HepG2 (cell line): ENCODE measurements around the gene VTN. TPM values are rescaled to one million over a fixed set of nuclear protein-coding genes. Genes with fewer than 3 reads are reported as not detected.

Source experiments
- ATF7 ChIP-seq, 2 experiments: fragments of 450-650 bp in 1 of 2; sonication (generic) in 1 of 2; formaldehyde crosslinking in 1 of 2; IDR thresholded peaks; 2 replicates each; pipeline versions ENCODE4 v1.4.0 to v1.6.1; 2016 to 2020; ENCODE audit warnings: antibody characterized with exemption in 1 of 2, mild to moderate bottlenecking in 1 of 2, missing genetic modification reagents in 1 of 2
- CREB3 ChIP-seq: sonication (generic); formaldehyde crosslinking; IDR thresholded peaks from 2 replicates; pipeline ENCODE4 v1.5.0; 2020; ENCODE audit warnings: missing genetic modification reagents
- FOXP4 ChIP-seq: sonication (generic); formaldehyde crosslinking; IDR thresholded peaks from 2 replicates; pipeline ENCODE4 v1.4.0; 2020; ENCODE audit warnings: missing genetic modification reagents
- HNF1A ChIP-seq, 2 experiments: sonication (generic) in 1 of 2; formaldehyde crosslinking in 1 of 2; IDR thresholded peaks; 2 replicates each; pipeline versions ENCODE4 v1.4.0 to v1.6.1; 2016 to 2020; ENCODE audit warnings: borderline replicate concordance in 1 of 2, low read depth in 1 of 2, mild to moderate bottlenecking in 1 of 2, missing genetic modification reagents in 1 of 2
- IRF9 ChIP-seq: sonication (generic); formaldehyde crosslinking; IDR thresholded peaks from 2 replicates; pipeline ENCODE4 v1.8.0; 2022; ENCODE audit warnings: missing genetic modification reagents, mild to moderate bottlenecking, borderline replicate concordance
- JUND ChIP-seq: sonication (generic); formaldehyde crosslinking; IDR thresholded peaks from 2 replicates; pipeline ENCODE4 v1.8.0; 2022; ENCODE audit warnings: mild to moderate bottlenecking, missing genetic modification reagents
- PRMT3 ChIP-seq: sonication (generic); formaldehyde crosslinking; IDR thresholded peaks from 2 replicates; pipeline ENCODE4 v1.8.1; 2022; ENCODE audit warnings: low read depth, mild to moderate bottlenecking, moderate library complexity, missing genetic modification reagents, borderline replicate concordance
- REST ChIP-seq, 2 experiments: IDR thresholded peaks; 2 replicates each; pipeline ENCODE4 v1.6.1; 2011 to 2012; ENCODE audit warnings: low read length in 2 of 2, borderline replicate concordance in 1 of 2, low read depth in 1 of 2, mild to moderate bottlenecking in 1 of 2, moderate library complexity in 1 of 2
- TGIF2 ChIP-seq: IDR thresholded peaks from 2 replicates; pipeline ENCODE4 v1.6.1; 2016; ENCODE audit warnings: control low read depth, missing compliant biosample characterization
- ZNF639 ChIP-seq: conservative IDR thresholded peaks from 2 replicates; pipeline ENCODE4 v1.6.1; 2018; ENCODE audit warnings: missing genetic modification reagents
- ZNF7 ChIP-seq: IDR thresholded peaks from 2 replicates; pipeline ENCODE4 v1.6.1; 2016; ENCODE audit warnings: missing biosample characterization, missing genetic modification reagents
- ZZZ3 ChIP-seq: sonication (generic); formaldehyde crosslinking; IDR thresholded peaks from 2 replicates; pipeline ENCODE4 v1.4.0; 2020; ENCODE audit warnings: missing genetic modification reagents, mild to moderate bottlenecking, borderline replicate concordance
- polyA plus RNA-seq, 8 experiments: library from polyadenylated mRNA; depleted of rRNA in 3 of 8; stranded (reverse) in 7 of 8; unstranded in 1 of 8; fragments of >200 nt; fragmentation: Illumina TruSeq in 4 of 8; extraction: Trizol in 4 of 8; gene quantifications; 2 replicates each; pipeline versions ENCODE4 v1.2.1 to v1.2.3, GENCODE V29; 2011 to 2016; ENCODE audit warnings: low read depth in 4 of 8, missing spikeins in 1 of 8, mixed read lengths in 1 of 8; ENCODE audit not compliant: insufficient read depth in 1 of 8
- total RNA-seq, 5 experiments: library from RNA; depleted of rRNA; stranded (reverse); fragments of >200 nt; fragmentation: Illumina TruSeq; extraction: Trizol; gene quantifications; 2 replicates each; pipeline ENCODE4 v1.2.3, GENCODE V29; 2016; ENCODE audit warnings: low read depth in 1 of 5

Gene VTN
- total and polyA plus RNA-seq, 2 of the 13 experiments (the other 11 are each of a cell fraction or from before 2014, with no cell fraction given), result 108 to 131 TPM

GRCh38 chr17:28335201-28335958 lies 34.7 kb downstream of the VTN start, which contains the start of the genes IFT20 and TNFAIP1 (continued):
- no peak for TF ChIP-seq REST (IDR thresholded peaks at IDR 0.05; ENCODE audit: borderline replicate concordance in 1 of 2, low read depth in 1 of 2, low read length in 2 of 2)
- peak; percentile 92 for TF ChIP-seq JUND
- TF ChIP-seq ZNF7 (CRISPR knock-in tag), result no peak
- peak; percentile 68; the same call in 1 of the 2 replicates for TF ChIP-seq TGIF2 (CRISPR knock-in tag)
- peak; percentile 46; the same call in 1 of the 2 replicates for TF ChIP-seq ZNF639 (CRISPR knock-in tag)
- TF ChIP-seq PRMT3 (CRISPR knock-in tag), result no peak
- TF ChIP-seq ZZZ3 (CRISPR knock-in tag), result no peak; the same call in 1 of the 2 replicates
- 0 out of 2 replicates have a peak, but pooled peaks have one; percentile 17 for TF ChIP-seq HNF1A (IDR thresholded peaks at IDR 0.05; ENCODE audit: low read depth)
- TF ChIP-seq HNF1A (CRISPR knock-in tag; IDR thresholded peaks at IDR 0.05; ENCODE audit: borderline replicate concordance), result no peak; the same call in 1 of the 2 replicates
- peak; percentile 78 for TF ChIP-seq FOXP4
- peak; percentile 25; the same call in 1 of the 2 replicates for TF ChIP-seq IRF9 (CRISPR knock-in tag)
- TF ChIP-seq CREB3, result no peak
- peak; percentile 100 for TF ChIP-seq ATF7 (IDR thresholded peaks at IDR 0.05)
- TF ChIP-seq ATF7 (CRISPR knock-in tag; IDR thresholded peaks at IDR 0.05), result peak; percentile 100
